Panc1 (cell line): ENCODE data around the gene RBL2. TPM values are rescaled to one million over a fixed set of nuclear protein-coding genes. Genes with fewer than 3 reads are reported as not detected.

Experiments
- ATAC-seq: fragments of 200-7000 bp; cut with Tn5 transposase; 2 replicates; pipeline ENCODE4 v1.9.1; 2020; ENCODE audit warnings: mild to moderate bottlenecking, moderate library complexity
- BruUV-seq: library from RNA; stranded (reverse); fragments of 400-500 nt; replicated peaks from 2 replicates; lab custom pipeline; 2021; lab: Mats Ljungman, UMichigan
- CTCF ChIA-PET: fragments of 300-600 bp; sonication (Branson Sonifier 250); formaldehyde crosslinking; loops from one replicate; lab custom pipeline; 2022; ENCODE audit warnings: antibody characterized with exemption; lab: Charles Lee
- POLR2A ChIA-PET: fragments of 300-600 bp; sonication (Branson Sonifier 250); formaldehyde crosslinking; loops from one replicate; lab custom pipeline; 2022; ENCODE audit warnings: antibody characterized with exemption; lab: Charles Lee
- DNase-seq: peaks from one replicate; pipeline ENCODE4 v3.0.0-alpha.2; 2010; ENCODE audit warnings: low read depth, low spot score
- H3K27ac ChIP-seq: 2 replicates; pipeline ENCODE4 v1.5.1; 2011; ENCODE audit warnings: mild to moderate bottlenecking, low read length, inconsistent platforms
- H3K27me3 ChIP-seq: fragments of 200-500 bp; sonication (Bioruptor generic); 2 replicates; pipeline ENCODE4 v1.6.0; 2014; ENCODE audit warnings: low read length, inconsistent platforms; ENCODE audit not compliant: control insufficient read depth, insufficient read depth
- H3K36me3 ChIP-seq: fragments of 200-500 bp; sonication (Bioruptor generic); 2 replicates; pipeline ENCODE4 v1.5.1; 2014; ENCODE audit warnings: inconsistent platforms, mild to moderate bottlenecking, low read length, moderate library complexity; ENCODE audit not compliant: control insufficient read depth, insufficient read depth
- H3K4me1 ChIP-seq: 2 replicates; pipeline ENCODE4 v1.5.1; 2011; ENCODE audit warnings: inconsistent platforms, mild to moderate bottlenecking, low read length, moderate library complexity; ENCODE audit not compliant: control insufficient read depth, insufficient read depth
- H3K4me3 ChIP-seq, 2 experiments: 2 replicates each; pipeline ENCODE4 v1.5.1; 2011 to 2012; ENCODE audit warnings: low read depth in 2 of 2, low read length in 2 of 2, mild to moderate bottlenecking in 2 of 2, inconsistent platforms in 1 of 2, moderate library complexity in 1 of 2
- H3K9me3 ChIP-seq: fragments of 200-500 bp; sonication (Bioruptor generic); 2 replicates; pipeline ENCODE4 v1.5.1; 2014; ENCODE audit warnings: low read depth, mild to moderate bottlenecking, inconsistent platforms, low read length, moderate library complexity; ENCODE audit not compliant: control insufficient read depth, insufficient read depth
- POLR2AphosphoS5 ChIP-seq: IDR thresholded peaks from 2 replicates; pipeline ENCODE4 v1.6.1; 2012; ENCODE audit warnings: mild to moderate bottlenecking, low read depth, low read length, moderate library complexity
- SIN3A ChIP-seq: IDR thresholded peaks from 2 replicates; pipeline ENCODE4 v1.6.1; 2012; ENCODE audit warnings: low read depth, mild to moderate bottlenecking, low read length, moderate library complexity, borderline replicate concordance; ENCODE audit not compliant: insufficient read depth
- TCF7L2 ChIP-seq: IDR thresholded peaks from 2 replicates; pipeline ENCODE4 v1.6.1; 2011; ENCODE audit warnings: mild to moderate bottlenecking, low read depth, low read length, inconsistent platforms
- in situ Hi-C: cut with HindIII; loops from 2 replicates; pipeline ENCODE4 v1.10.0; 2016; ENCODE audit warnings: low sequenced_read_pairs, low pct_unique_long_range_greater_than_20kb
- intact Hi-C: fragments of 100-400 bp; cut with micrococcal nuclease; formaldehyde crosslinking; loops from one replicate; pipeline ENCODE4 v1.10.0; 2022; ENCODE audit not compliant: unreplicated experiment
- total RNA-seq: library from RNA; stranded (reverse); gene quantifications from one replicate; pipeline ENCODE4 v1.2.1, GENCODE V29; 2021; ENCODE audit not compliant: unreplicated experiment
- TF ChIP-seq, protein P1 (sequence below), 2 experiments: IDR thresholded peaks; 2 replicates each; pipeline ENCODE4 v1.6.1; 2011 to 2012; ENCODE audit warnings: low read depth in 2 of 2, control low read depth in 1 of 2, low read length in 1 of 2, mild to moderate bottlenecking in 1 of 2, moderate library complexity in 1 of 2; ENCODE audit not compliant: insufficient read depth in 1 of 2
- TF ChIP-seq, protein P2 (sequence below): fragments of 450-650 bp; IDR thresholded peaks from 2 replicates; pipeline ENCODE4 v1.5.1; 2017; ENCODE audit warnings: mild to moderate bottlenecking

Gene RBL2
- total RNA-seq, 1 experiment from 2014 or later = 28.9 TPM

- ChIA-PET CTCF (interaction anchor here (0.6 kb wide), 1 partner anchor 46 kb away, joined by 3 read pairs; no protein-coding TSS in a partner anchor), POLR2A (interaction anchor here (0.7 kb wide), 1 partner anchor 28 kb away, joined by 7 read pairs; no protein-coding TSS in a partner anchor)
- peak; percentile 96 for ATAC-seq
- no peaks in the 10 kb centered on the region for H3K9me3 ChIP-seq
- no TSS peak for BruUV-seq
- intact Hi-C loops (no loop called here), in situ Hi-C loops (no loop called here)
- DNase-seq = peak; percentile 97
- H3K27ac ChIP-seq = peak overlapping the region; percentile 75; the same call in 1 of the 2 replicates
- TF ChIP-seq TCF7L2 (no peak), SIN3A (no peak; the same call in 1 of the 2 replicates), POLR2AphosphoS5 (peak; percentile 79)
- TF ChIP-seq, protein P1, sequence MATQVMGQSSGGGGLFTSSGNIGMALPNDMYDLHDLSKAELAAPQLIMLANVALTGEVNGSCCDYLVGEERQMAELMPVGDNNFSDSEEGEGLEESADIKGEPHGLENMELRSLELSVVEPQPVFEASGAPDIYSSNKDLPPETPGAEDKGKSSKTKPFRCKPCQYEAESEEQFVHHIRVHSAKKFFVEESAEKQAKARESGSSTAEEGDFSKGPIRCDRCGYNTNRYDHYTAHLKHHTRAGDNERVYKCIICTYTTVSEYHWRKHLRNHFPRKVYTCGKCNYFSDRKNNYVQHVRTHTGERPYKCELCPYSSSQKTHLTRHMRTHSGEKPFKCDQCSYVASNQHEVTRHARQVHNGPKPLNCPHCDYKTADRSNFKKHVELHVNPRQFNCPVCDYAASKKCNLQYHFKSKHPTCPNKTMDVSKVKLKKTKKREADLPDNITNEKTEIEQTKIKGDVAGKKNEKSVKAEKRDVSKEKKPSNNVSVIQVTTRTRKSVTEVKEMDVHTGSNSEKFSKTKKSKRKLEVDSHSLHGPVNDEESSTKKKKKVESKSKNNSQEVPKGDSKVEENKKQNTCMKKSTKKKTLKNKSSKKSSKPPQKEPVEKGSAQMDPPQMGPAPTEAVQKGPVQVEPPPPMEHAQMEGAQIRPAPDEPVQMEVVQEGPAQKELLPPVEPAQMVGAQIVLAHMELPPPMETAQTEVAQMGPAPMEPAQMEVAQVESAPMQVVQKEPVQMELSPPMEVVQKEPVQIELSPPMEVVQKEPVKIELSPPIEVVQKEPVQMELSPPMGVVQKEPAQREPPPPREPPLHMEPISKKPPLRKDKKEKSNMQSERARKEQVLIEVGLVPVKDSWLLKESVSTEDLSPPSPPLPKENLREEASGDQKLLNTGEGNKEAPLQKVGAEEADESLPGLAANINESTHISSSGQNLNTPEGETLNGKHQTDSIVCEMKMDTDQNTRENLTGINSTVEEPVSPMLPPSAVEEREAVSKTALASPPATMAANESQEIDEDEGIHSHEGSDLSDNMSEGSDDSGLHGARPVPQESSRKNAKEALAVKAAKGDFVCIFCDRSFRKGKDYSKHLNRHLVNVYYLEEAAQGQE (IDR thresholded peaks at IDR 0.05; ENCODE audit: insufficient read depth in 1 of 2, low read depth in 2 of 2, low read length in 1 of 2) = no peak
- H3K36me3 ChIP-seq = peaks cover 7% of the 10 kb centered on the region; the same call in 1 of the 2 replicates
- H3K4me3 ChIP-seq = peak overlapping the region; percentile 61 to 70
- H3K4me1 ChIP-seq = peaks cover 18% of the 10 kb centered on the region
- H3K27me3 ChIP-seq = no peaks in the 10 kb centered on the region
Measured at GRCh38 chr16:53503270-53503923, 69.1 kb downstream of the RBL2 start.

DNA sequence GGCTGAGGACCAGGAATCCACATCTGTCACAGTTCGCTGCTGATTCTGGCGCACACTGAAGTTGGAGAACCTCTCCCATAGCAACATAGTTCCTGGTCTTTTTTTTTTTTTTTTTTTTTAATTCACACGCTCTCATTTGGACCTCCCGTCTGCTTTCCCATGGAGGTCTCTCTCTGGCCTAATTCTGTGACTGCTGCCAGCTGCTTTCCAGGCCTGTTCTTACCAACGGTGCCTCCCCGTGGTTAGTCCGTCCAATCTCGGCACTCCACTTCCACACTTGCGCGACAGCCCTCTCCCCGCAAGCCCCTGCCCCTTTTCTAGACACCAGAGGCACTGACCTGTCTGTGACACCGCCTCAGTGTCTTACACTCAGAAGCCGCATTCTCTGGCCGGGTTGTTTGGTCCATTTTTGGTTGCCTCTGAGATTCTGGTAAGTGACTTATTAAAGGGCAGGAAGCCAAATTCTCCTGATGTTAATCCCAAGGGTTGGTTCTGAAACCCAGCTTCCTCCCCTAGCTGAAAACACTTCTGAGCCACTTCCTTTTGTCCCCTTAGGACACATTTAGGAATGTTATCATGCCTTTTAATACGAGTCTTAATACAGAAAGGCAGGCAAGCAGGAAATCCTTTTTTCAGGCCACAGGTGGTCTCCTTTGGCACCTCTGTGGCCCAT lies 69.9 kb downstream of the RBL2 start:
- BruUV-seq = no TSS peak
- in situ Hi-C loops = no loop called here
- intact Hi-C loops = no loop called here

GRCh38 chr16:53504665-53505064 lies 70.4 kb downstream of the RBL2 start:
- intact Hi-C loops = no loop called here

More for the DNA sequence above, 69.9 kb downstream of the RBL2 start:
- TF ChIP-seq POLR2AphosphoS5 = no peak
- peak overlapping the region; percentile 77 for H3K27ac ChIP-seq
- no peaks in the 10 kb centered on the region for H3K9me3 ChIP-seq
- H3K4me3 ChIP-seq = peak overlapping the region; percentile 49 to 61
- ChIA-PET CTCF (interaction anchor here (0.6 kb wide), 1 partner anchor 46 kb away, joined by 3 read pairs; no protein-coding TSS in a partner anchor), POLR2A (no interaction called here)
- peaks cover 7% of the 10 kb centered on the region; the same call in 1 of the 2 replicates for H3K36me3 ChIP-seq
- no peaks in the 10 kb centered on the region for H3K27me3 ChIP-seq
- H3K4me1 ChIP-seq = peaks cover 18% of the 10 kb centered on the region
- no peak for ATAC-seq
- DNase-seq = no peak

More at GRCh38 chr16:53504665-53505064, 70.4 kb downstream of the RBL2 start:
- H3K9me3 ChIP-seq = no peaks in the 10 kb centered on the region
- POLR2A ChIA-PET = no interaction called here
- no peak for DNase-seq
- CTCF ChIA-PET = no interaction called here
- in situ Hi-C loops = no loop called here
- no peak overlapping the region for H3K27ac ChIP-seq
- H3K4me1 ChIP-seq = peaks cover 18% of the 10 kb centered on the region
- TF ChIP-seq, protein P2, sequence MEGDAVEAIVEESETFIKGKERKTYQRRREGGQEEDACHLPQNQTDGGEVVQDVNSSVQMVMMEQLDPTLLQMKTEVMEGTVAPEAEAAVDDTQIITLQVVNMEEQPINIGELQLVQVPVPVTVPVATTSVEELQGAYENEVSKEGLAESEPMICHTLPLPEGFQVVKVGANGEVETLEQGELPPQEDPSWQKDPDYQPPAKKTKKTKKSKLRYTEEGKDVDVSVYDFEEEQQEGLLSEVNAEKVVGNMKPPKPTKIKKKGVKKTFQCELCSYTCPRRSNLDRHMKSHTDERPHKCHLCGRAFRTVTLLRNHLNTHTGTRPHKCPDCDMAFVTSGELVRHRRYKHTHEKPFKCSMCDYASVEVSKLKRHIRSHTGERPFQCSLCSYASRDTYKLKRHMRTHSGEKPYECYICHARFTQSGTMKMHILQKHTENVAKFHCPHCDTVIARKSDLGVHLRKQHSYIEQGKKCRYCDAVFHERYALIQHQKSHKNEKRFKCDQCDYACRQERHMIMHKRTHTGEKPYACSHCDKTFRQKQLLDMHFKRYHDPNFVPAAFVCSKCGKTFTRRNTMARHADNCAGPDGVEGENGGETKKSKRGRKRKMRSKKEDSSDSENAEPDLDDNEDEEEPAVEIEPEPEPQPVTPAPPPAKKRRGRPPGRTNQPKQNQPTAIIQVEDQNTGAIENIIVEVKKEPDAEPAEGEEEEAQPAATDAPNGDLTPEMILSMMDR = no peak
- TF ChIP-seq TCF7L2 (no peak), POLR2AphosphoS5 (no peak), SIN3A (no peak)
- TF ChIP-seq, protein P1 (IDR thresholded peaks at IDR 0.05; ENCODE audit: insufficient read depth in 1 of 2, low read depth in 2 of 2, low read length in 1 of 2) = no peak
- BruUV-seq = no TSS peak
- peaks cover 7% of the 10 kb centered on the region; the same call in 1 of the 2 replicates for H3K36me3 ChIP-seq
- no peak for ATAC-seq
- H3K4me3 ChIP-seq = no peak overlapping the region
- H3K27me3 ChIP-seq = no peaks in the 10 kb centered on the region
